ENCODE data around the gene ARSG. TPM values are rescaled to one million over a fixed set of nuclear protein-coding genes. Genes with fewer than 3 reads are reported as not detected.

Gene ARSG
- polyA plus RNA-seq, 2 of the 4 experiments (the other 2 are of a cell fraction), result 0.57 to 1.7 TPM

DNA sequence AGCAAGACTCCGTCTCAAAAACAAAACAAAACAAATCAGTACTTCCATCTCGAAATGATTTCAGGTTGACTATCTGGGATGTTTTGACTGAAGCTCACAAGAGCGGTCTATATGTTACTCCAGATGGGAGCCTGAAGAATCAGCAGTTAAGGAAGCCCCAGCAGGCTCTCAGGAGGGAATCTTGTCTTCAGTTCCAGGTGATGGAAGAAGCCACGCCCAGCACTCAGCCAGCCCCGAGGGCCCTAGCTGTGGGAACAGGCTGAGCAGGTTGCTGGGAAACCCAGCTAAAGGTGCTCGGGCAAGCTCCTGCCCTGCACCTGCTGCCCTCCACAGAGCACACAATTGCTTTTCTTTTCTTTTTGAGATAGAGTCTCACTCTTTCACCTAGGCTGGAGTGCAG is 133.6 kb downstream of the ARSG start:
- H3K27ac ChIP-seq, result no peak overlapping the region
- DNase-seq (ENCODE audit: low read depth in 1 of 2, low spot score in 1 of 2) (no peak), ATAC-seq (no peak), FAIRE-seq (no peak)
- no peak overlapping the region for H3K4me2 ChIP-seq
- TF ChIP-seq POLR2AphosphoS2 (conservative IDR thresholded peaks at IDR 0.05; ENCODE audit: low read length) (no peak), NR3C1 (IDR thresholded peaks at IDR 0.05) (no peak), ZSCAN20 (CRISPR knock-in tag; IDR thresholded peaks at IDR 0.05) (no peak), ESRRA (IDR thresholded peaks at IDR 0.05; ENCODE audit: borderline replicate concordance, low read length) (no peak), CHD4 (IDR thresholded peaks at IDR 0.05; ENCODE audit: borderline replicate concordance) (no peak), CEBPB (IDR thresholded peaks at IDR 0.05) (no peak), PHF8 (IDR thresholded peaks at IDR 0.05; ENCODE audit: borderline replicate concordance, low read depth) (no peak), TFCP2L1 (CRISPR knock-in tag; IDR thresholded peaks at IDR 0.05) (no peak)
- TF ChIP-seq, protein P1, sequence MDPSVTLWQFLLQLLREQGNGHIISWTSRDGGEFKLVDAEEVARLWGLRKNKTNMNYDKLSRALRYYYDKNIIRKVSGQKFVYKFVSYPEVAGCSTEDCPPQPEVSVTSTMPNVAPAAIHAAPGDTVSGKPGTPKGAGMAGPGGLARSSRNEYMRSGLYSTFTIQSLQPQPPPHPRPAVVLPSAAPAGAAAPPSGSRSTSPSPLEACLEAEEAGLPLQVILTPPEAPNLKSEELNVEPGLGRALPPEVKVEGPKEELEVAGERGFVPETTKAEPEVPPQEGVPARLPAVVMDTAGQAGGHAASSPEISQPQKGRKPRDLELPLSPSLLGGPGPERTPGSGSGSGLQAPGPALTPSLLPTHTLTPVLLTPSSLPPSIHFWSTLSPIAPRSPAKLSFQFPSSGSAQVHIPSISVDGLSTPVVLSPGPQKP (IDR thresholded peaks at IDR 0.05; ENCODE audit: low read depth, low read length), result no peak
- no peaks in the 10 kb centered on the region for H3K9me3 ChIP-seq
- CTCF ChIA-PET, result interaction anchor here (1.2 to 2.6 kb wide), 5 partner anchors 8 to 162 kb away, joined by 3 to 18 read pairs (median 7); no protein-coding TSS in a partner anchor
- WGBS (ENCODE audit: missing lambda C conversion rate), result 69% methylated on average over 6 of the region's 6 CpGs
- H3K4me3 ChIP-seq, result no peak overlapping the region
- H3K4me1 ChIP-seq, result no peaks in the 10 kb centered on the region
- POLR2A ChIA-PET, result no interaction called here

DNA sequence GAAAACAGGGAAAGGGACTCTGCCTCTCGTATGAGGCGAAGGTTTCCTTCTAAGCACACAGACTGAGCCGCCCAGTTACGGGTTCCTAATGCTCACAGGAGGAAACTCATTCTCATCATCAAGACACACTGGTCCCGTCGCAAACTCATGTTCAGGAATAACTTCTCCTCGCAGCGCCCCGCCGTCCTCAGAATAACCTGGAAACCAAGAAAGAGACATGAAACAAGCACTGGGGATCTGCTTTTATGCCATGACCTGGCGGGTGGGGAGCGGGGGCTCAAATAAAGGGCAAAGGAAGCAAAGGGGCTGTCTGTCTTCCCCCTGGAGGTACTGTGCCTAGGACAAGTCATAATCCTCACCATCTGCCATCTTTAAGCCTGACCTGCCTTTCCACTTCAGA is 134.7 kb downstream of the ARSG start:
- 92% methylated on average over 12 of the region's 12 CpGs for WGBS (ENCODE audit: missing lambda C conversion rate)
- DNase-seq (ENCODE audit: low read depth in 1 of 2, low spot score in 1 of 2), result no peak

DNA sequence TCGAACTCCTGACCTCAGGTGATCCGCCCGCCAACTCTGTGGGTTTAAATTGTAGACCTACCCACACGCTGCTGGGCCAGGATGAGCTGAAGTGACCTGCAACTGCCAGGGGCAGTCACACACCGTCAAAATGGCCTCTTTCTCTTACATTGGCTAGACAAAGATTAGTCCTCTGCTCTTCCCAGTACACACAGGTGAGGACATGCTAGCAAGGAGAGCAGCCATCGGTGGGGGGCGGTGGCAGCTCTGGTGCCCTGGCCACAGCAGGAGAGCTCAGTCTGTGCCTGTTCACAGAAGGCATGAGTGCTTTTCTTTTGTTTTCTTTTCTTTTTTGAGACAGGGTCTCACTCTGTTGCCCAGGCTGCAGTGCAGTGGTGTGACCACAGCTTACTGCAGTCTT is 136.3 kb downstream of the ARSG start:
- CTCF ChIA-PET, result interaction anchor here (1.6 to 7.8 kb wide), 4 partner anchors 10 to 164 kb away, joined by 3 to 84 read pairs (median 14); no protein-coding TSS in a partner anchor

More for the DNA sequence above, 134.7 kb downstream of the ARSG start:
- ATAC-seq, result no peak
- H3K4me1 ChIP-seq, result no peaks in the 10 kb centered on the region
- H3K27ac ChIP-seq, result no peak overlapping the region
- no peak overlapping the region for H3K4me3 ChIP-seq
- ChIA-PET CTCF (interaction anchor here (0.6 to 3.9 kb wide), 5 partner anchors 10 to 225 kb away, joined by 3 to 18 read pairs (median 3); no protein-coding TSS in a partner anchor), POLR2A (no interaction called here)
- H3K9me3 ChIP-seq, result no peaks in the 10 kb centered on the region
- no peak overlapping the region for H3K4me2 ChIP-seq
- no peak for FAIRE-seq
- TF ChIP-seq JUN (IDR thresholded peaks at IDR 0.05) (no peak), HOXB5 (CRISPR knock-in tag; IDR thresholded peaks at IDR 0.05) (no peak), RAD21 (conservative IDR thresholded peaks at IDR 0.05 in 1 of 2, IDR thresholded peaks at IDR 0.05 in 1 of 2) (no peak)

More for the DNA sequence above, 136.3 kb downstream of the ARSG start:
- DNase-seq (ENCODE audit: low read depth in 1 of 2, low spot score in 1 of 2) (no peak), ATAC-seq (no peak), FAIRE-seq (no peak)
- 74% methylated on average over 7 of the region's 7 CpGs for WGBS (ENCODE audit: missing lambda C conversion rate)
- TF ChIP-seq EHMT2 (IDR thresholded peaks at IDR 0.05; ENCODE audit: low read depth), result no peak
- no peak for TF ChIP-seq ZC3H11A (IDR thresholded peaks at IDR 0.05)
- no peak for TF ChIP-seq BHLHE40 (IDR thresholded peaks at IDR 0.05; ENCODE audit: low read depth, low read length)
- no peak for TF ChIP-seq RFX5 (IDR thresholded peaks at IDR 0.05)
- TF ChIP-seq, protein P2, sequence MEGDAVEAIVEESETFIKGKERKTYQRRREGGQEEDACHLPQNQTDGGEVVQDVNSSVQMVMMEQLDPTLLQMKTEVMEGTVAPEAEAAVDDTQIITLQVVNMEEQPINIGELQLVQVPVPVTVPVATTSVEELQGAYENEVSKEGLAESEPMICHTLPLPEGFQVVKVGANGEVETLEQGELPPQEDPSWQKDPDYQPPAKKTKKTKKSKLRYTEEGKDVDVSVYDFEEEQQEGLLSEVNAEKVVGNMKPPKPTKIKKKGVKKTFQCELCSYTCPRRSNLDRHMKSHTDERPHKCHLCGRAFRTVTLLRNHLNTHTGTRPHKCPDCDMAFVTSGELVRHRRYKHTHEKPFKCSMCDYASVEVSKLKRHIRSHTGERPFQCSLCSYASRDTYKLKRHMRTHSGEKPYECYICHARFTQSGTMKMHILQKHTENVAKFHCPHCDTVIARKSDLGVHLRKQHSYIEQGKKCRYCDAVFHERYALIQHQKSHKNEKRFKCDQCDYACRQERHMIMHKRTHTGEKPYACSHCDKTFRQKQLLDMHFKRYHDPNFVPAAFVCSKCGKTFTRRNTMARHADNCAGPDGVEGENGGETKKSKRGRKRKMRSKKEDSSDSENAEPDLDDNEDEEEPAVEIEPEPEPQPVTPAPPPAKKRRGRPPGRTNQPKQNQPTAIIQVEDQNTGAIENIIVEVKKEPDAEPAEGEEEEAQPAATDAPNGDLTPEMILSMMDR (IDR thresholded peaks at IDR 0.05), result no peak
- TF ChIP-seq, protein P3, sequence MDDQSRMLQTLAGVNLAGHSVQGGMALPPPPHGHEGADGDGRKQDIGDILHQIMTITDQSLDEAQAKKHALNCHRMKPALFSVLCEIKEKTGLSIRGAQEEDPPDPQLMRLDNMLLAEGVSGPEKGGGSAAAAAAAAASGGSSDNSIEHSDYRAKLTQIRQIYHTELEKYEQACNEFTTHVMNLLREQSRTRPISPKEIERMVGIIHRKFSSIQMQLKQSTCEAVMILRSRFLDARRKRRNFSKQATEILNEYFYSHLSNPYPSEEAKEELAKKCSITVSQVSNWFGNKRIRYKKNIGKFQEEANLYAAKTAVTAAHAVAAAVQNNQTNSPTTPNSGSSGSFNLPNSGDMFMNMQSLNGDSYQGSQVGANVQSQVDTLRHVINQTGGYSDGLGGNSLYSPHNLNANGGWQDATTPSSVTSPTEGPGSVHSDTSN (IDR thresholded peaks at IDR 0.05), result no peak
- no peak for TF ChIP-seq ZSCAN20 (CRISPR knock-in tag; IDR thresholded peaks at IDR 0.05)
- TF ChIP-seq, protein P4, sequence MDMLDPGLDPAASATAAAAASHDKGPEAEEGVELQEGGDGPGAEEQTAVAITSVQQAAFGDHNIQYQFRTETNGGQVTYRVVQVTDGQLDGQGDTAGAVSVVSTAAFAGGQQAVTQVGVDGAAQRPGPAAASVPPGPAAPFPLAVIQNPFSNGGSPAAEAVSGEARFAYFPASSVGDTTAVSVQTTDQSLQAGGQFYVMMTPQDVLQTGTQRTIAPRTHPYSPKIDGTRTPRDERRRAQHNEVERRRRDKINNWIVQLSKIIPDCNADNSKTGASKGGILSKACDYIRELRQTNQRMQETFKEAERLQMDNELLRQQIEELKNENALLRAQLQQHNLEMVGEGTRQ (IDR thresholded peaks at IDR 0.05), result no peak
- TF ChIP-seq NR3C1 (IDR thresholded peaks at IDR 0.05), result no peak
- TF ChIP-seq NPAS2 (CRISPR knock-in tag; IDR thresholded peaks at IDR 0.05; ENCODE audit: borderline replicate concordance), result no peak
- no peak for TF ChIP-seq SREBF2 (IDR thresholded peaks at IDR 0.05)
- no peak for TF ChIP-seq RAD21 (conservative IDR thresholded peaks at IDR 0.05 in 1 of 2, IDR thresholded peaks at IDR 0.05 in 1 of 2)
- TF ChIP-seq, protein P5, sequence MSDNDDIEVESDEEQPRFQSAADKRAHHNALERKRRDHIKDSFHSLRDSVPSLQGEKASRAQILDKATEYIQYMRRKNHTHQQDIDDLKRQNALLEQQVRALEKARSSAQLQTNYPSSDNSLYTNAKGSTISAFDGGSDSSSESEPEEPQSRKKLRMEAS (IDR thresholded peaks at IDR 0.05), result no peak
- TF ChIP-seq SMC3 (IDR thresholded peaks at IDR 0.05), result no peak
- no peak for TF ChIP-seq EP300 (IDR thresholded peaks at IDR 0.05)
- TF ChIP-seq TP53 (CRISPR knock-in tag; IDR thresholded peaks at IDR 0.05), result no peak
- no peak for TF ChIP-seq CBX8 (IDR thresholded peaks at IDR 0.05)
- TF ChIP-seq RCOR1 (IDR thresholded peaks at IDR 0.05; ENCODE audit: low read depth, low read length), result no peak
- H3K9me3 ChIP-seq, result no peaks in the 10 kb centered on the region
- POLR2A ChIA-PET, result no interaction called here
- H3K4me1 ChIP-seq, result no peaks in the 10 kb centered on the region
- no peak overlapping the region for H3K27ac ChIP-seq
- H3K4me2 ChIP-seq, result no peak overlapping the region
- no peak overlapping the region for H3K4me3 ChIP-seq
